HG03457 (cell line): ENCODE results near the gene GNA12.

Source experiments
- ATAC-seq: cut with Tn5 transposase; IDR thresholded peaks from one replicate; pipeline ENCODE4 v1.9.1; 2021; ENCODE audit warnings: moderate number of reproducible peaks; ENCODE audit not compliant: unreplicated experiment

Gene GNA12

DNA sequence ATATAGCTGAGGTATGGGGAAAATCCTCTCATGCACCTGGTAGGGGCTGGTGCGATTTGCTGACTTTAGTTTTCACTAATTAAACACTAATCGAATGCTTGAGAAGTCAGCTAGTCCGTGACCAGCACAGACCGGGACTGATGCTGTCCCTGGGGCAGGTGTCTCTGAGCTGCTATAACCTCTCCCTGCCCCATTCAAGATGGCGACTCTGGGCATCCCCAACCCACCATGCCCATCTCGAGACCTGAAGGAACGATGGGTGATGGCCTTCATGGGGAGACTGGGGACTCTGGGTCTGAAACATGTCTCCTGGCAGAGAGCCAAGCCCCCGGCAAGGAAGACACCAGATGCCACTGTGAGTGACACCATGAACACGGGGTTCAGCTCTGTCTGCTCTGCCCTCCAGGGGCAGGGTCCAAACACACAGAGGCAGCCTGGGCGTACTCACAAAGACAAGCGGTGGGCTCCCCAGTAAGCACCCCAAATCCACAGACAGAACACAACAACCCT, 57.4 kb downstream of the GNA12 start:
- ATAC-seq, result no peak

DNA sequence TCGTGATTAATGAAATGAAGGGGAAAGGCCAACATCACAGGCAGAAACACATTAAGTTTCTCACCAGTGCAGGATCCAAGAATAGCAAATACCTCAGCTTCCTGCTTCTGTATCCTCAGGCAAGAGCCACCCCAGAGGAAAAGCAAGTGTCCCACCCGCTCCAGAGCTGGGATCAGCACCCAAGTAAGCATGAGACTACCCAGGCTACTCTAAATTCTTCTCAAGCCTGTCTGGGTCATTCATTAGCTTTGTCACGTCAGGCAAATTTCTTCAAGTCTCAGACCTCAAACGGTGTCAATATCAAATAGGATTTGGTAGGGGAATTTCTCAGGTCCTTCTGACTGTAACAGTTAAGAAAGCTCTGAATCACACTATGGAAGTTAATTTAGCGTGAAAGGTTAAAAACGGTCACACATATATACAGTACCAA, 59.0 kb downstream of the GNA12 start:
- ATAC-seq, result peak; percentile 75

- no peak for ATAC-seq
Observed at GRCh38 chr7:2782565-2782964, 61.5 kb downstream of the GNA12 start.

- no peak for ATAC-seq
Observed at GRCh38 chr7:2782121-2782520, 62.0 kb downstream of the GNA12 start.

- no peak for ATAC-seq
Observed at GRCh38 chr7:2781636-2782035, 62.5 kb downstream of the GNA12 start.

DNA sequence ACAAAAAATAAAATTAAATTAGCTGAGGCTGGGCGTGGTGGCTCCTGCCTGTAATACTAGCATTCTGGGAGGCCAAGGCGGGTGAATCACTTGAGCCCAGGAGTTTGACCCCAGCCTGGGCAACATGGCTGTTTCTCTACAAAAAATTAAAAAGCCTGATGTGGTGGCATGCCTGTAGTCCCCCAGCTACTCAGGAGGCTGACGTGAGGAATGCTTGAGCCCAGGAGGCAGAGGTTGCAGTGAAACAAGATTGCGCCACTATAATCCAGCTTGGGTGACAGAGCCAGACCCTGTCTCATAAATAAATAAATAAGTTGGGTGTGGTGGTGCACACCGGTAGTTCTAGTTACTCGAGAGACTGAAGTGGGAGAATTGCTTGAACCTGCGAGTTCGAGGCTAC, 65.1 kb downstream of the GNA12 start:
- no peak for ATAC-seq

DNA sequence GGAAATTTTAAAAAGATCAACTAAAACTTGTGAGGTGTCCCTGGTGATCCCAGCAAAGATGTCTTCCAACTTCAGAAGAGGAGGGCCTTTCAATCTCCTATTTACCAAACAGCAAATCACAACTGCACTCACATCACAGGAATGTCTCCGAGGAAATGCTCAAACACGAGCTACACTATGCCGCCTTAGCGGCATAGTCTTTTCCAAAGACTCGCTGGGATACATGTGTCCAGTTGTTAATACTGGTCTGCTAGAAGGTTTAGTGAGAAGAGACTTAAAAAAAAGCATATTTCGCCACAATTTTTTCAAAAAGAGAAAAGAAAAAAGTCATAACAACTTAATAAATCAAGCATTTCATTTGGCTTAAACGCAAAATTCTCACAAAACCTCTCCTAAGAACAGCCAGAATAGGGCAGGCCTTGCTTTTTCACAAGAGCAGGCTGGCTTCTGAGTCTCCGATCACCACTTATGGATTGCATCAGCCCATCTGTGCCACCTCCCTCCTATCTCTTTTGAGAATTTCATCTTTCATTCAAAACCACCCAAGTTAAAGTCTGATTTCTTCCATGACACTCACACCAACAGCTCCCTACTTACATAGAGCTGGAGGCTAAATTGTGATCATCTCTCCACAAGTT, 66.1 kb downstream of the GNA12 start:
- no peak for ATAC-seq

GRCh38 chr7:2776401-2776800, 67.7 kb downstream of the GNA12 start:
- ATAC-seq, result no peak

GRCh38 chr7:2775785-2776184, 68.3 kb downstream of the GNA12 start:
- ATAC-seq, result no peak

DNA sequence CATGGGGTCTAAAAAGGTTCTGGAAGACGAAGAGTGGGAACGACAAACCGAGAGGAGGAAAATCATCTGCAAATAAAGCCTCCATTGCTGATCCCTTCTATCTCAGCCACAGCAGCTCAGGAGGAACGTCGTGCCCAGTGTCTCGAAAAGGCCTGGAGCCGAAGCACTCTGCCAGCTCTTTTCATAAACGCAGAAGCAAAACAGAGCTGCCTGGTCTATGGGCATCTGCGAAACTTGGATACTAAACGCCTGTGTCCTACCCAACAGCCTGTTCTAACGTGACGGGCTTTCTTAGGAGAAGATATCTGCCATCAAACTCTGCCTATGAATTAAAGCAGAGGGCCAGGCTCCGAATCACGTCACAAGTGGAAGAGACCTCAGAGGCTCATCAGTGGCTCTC, 68.7 kb downstream of the GNA12 start:
- no peak for ATAC-seq

GRCh38 chr7:2774935-2775334, 69.2 kb downstream of the GNA12 start:
- no peak for ATAC-seq

DNA sequence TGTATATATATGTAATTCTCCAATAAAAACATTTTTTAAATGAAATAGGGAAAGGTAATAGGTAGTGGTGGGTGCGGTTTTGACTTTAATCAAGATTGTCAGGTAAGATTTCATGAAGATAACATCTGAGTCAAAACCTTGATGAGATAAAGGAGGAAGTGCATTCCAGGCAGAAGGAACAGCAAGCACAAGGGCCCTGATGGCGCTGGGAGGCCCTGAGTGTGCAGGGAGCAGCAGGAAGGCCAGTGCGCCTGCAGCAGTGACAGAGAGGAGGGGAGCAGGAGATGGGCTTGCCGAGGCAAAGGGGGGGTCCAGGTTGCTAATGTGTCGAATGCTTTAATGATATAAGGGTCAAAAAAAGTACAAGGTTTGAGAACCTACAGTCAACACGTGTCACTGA, 69.8 kb downstream of the GNA12 start:
- no peak for ATAC-seq

- ATAC-seq, result no peak
Observed at GRCh38 chr7:2773608-2774007, 70.5 kb downstream of the GNA12 start.

DNA sequence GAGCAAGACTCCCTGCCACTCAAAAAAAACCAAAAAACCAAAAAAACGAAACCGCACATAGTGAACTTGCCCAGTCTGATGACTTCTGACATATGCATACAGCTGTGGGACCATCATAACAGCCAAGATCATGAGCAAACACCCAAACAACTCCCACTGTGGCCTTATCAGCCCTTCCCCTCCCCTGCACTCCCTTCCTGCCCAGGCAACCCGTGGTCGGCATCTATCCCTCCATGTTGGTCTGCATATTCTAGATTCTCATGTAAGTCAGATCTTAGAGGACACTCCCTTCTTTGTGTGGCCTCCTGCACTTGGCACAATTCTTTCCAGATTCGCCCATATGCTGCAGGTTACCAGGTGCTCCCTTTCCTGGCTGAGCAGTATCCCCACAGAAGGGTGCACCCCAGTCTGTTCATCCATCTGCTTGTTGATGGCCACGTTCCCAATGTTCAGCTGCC, 72.8 kb downstream of the GNA12 start:
- ATAC-seq, result no peak

- no peak for ATAC-seq
Observed at GRCh38 chr7:2764621-2765020, 79.5 kb downstream of the GNA12 start.

DNA sequence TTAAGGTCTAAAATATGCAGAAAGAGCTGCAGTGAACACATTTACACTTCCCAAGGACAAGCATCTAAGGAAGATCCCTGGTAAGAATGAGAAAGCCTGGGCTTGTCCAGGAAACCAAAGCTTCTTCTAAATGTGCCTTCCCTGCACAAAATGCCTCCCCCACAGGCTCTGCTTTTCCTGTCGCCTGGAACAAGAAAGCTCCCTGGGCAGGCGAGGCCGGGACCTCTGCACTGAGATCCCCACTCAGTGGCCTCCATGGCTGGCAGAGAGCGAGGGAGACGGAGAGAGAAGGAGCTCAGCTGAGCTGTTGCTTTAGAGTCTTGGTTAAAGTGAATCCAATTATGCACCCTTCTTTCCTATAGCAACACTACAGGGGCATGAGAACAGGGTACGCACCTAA, 80.5 kb downstream of the GNA12 start:
- ATAC-seq, result no peak

- no peak for ATAC-seq
Observed at GRCh38 chr7:2761801-2762497, 82.2 kb downstream of the GNA12 start.

DNA sequence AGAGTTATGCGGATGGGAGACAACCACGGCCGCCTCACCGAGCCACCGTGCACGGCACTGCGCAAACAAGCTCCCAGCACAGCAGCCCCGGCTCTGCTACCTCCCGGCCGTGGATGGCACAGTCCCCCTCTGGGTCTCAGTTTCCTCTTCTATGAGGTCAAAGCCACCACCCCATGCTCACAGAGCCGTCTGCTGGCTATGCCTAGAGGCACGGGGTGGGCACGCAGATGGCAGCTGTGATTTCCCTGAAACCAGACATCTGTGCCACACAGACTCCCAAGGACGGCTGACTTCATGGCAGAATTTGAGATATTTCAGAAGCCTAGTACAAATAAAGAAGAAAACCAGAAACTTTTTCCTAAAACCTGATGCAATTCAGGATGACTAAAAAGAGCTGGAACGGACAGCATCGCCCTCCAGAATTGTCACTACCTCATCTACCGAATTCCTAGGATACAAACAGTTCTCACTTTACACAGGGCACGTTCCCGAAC, 82.9 kb downstream of the GNA12 start:
- ATAC-seq, result no peak

DNA sequence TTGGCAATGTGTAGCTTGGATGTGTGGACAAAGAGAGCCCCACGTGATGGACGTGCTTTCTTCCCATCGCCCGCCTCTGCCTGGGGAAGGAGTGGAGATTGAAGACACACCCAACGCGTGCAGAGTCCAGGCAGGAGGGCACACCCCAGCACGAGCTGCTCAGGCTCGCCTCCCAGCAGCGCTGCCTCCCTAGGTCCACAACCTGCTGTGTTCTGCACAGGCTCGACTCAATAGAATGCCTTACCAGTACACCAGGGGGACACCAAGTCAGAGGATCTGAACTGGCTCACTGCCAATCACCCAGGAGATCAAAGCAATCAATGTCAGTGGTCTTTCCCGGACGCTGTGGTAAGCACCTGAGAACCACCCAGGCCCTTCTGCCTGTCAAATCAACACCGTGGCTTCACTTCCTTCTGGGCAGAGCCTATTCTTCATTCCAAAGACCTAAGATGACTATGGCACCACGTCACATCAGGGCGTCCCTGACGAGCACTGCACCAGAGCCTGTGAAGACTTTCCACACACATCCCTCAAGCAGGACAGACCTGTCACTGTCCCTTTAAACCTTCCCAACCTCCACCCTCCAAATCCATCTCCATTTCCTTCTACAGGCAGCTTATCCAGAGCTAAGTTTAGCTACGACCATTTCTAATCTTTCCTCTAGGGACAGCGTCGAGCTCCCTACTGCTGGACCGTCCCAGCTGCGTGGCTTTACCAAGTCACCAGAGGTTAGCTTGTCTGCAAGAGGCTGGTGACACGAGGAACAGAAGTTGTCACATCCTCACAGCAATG, 83.8 kb downstream of the GNA12 start:
- no peak for ATAC-seq

DNA sequence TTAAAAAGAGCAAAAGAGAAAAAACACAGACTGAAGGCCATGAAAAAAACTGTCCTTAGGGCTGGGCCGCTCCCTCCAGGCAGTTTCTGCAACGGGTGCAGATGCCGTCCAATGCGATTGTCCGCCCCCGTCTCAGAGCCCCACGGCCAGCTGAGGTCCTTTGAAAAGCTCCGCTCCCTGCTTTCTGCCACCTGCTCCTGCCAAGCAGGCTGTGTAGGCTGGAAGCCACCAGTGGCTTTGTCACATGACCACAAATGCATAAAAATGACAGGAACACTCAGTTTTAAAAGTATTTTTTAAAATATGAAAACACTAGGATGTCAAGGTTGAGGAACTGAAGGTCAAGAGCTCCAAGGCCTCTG, 84.4 kb downstream of the GNA12 start:
- no peak for ATAC-seq
